LNCaP clone FGC (cell line): ENCODE results near the gene CLIC4.
"Not testable (repeated sequence)": the region's sequence is repeated elsewhere in the genome, so short reads cannot be mapped to it uniquely, and the experiment has no call there.

Experiments
- DNase-seq: peaks from one replicate; pipeline ENCODE4 v3.0.0-alpha.2; 2011; ENCODE audit warnings: low read depth
- H3K4me3 ChIP-seq: 2 replicates; pipeline ENCODE4 v1.5.1; 2011; ENCODE audit warnings: mild to moderate bottlenecking, low read depth, low read length, control low read depth
- CTCF ChIP-seq: IDR thresholded peaks from 2 replicates; pipeline ENCODE4 v1.5.1; 2012; ENCODE audit warnings: mild to moderate bottlenecking; ENCODE audit not compliant: control insufficient read depth, insufficient read depth; ENCODE audit errors: extremely low read depth

Gene CLIC4

GRCh38 chr1:24704411-24705259 lies 40.6 kb upstream of the CLIC4 start:
- no peak overlapping the region for H3K4me3 ChIP-seq
- no peak for DNase-seq
- TF ChIP-seq CTCF: no peak

- DNase-seq: peak; percentile 31
- TF ChIP-seq CTCF: no peak
Observed at GRCh38 chr1:24705260-24706073, 39.8 kb upstream of the CLIC4 start.

GRCh38 chr1:24706074-24706389 lies 39.2 kb upstream of the CLIC4 start:
- H3K4me3 ChIP-seq, DNase-seq: not testable (repeated sequence)

More at GRCh38 chr1:24705260-24706073, 39.8 kb upstream of the CLIC4 start:
- no peak overlapping the region for H3K4me3 ChIP-seq

- H3K4me3 ChIP-seq: no peak overlapping the region
- no peak for DNase-seq
- TF ChIP-seq CTCF: no peak
Observed at GRCh38 chr1:24707687-24708086, 37.6 kb upstream of the CLIC4 start.

GRCh38 chr1:24708938-24709337 lies 36.3 kb upstream of the CLIC4 start:
- no peak overlapping the region for H3K4me3 ChIP-seq
- DNase-seq: no peak
- TF ChIP-seq CTCF: no peak

- no peak overlapping the region for H3K4me3 ChIP-seq
- TF ChIP-seq CTCF: no peak
- no peak for DNase-seq
Observed at GRCh38 chr1:24709791-24710441, 35.3 kb upstream of the CLIC4 start.

GRCh38 chr1:24711329-24711728 lies 33.9 kb upstream of the CLIC4 start:
- DNase-seq: no peak
- no peak for TF ChIP-seq CTCF
- no peak overlapping the region for H3K4me3 ChIP-seq
